Neural cell (in vitro differentiated cells): ENCODE data around the gene MED12. TPM values are rescaled to one million over a fixed set of nuclear protein-coding genes. Genes with fewer than 3 reads are reported as not detected.

ENCODE experiments used
- H2AFZ ChIP-seq: fragments of 200-600, 300-800 bp; sonication (generic), shearing (Covaris generic); 2 replicates; pipeline ENCODE4 v1.6.0; 2014; ENCODE audit warnings: low read depth, mild to moderate bottlenecking, antibody characterized with exemption, low read length, moderate library complexity
- H3F3A ChIP-seq: fragments of 200-600 bp; shearing (Covaris generic); 2 replicates; pipeline ENCODE4 v1.6.1; 2016; ENCODE audit warnings: mild to moderate bottlenecking, moderate library complexity, mixed read lengths, antibody characterized with exemption, low read length; ENCODE audit not compliant: insufficient read depth, poor library complexity, severe bottlenecking
- H3K27ac ChIP-seq: fragments of 200-600, 300-800 bp; sonication (generic), shearing (Covaris generic); 2 replicates; pipeline ENCODE4 v1.5.1; 2014; ENCODE audit warnings: mild to moderate bottlenecking, low read length, moderate library complexity
- H3K27me3 ChIP-seq: fragments of 300-800, 200-600 bp; sonication (generic), shearing (Covaris generic); 2 replicates; pipeline ENCODE4 v1.6.0; 2014; ENCODE audit warnings: mild to moderate bottlenecking, low read depth, low read length, moderate library complexity; ENCODE audit not compliant: insufficient read depth
- H3K36me3 ChIP-seq: fragments of 300-800, 200-600 bp; sonication (generic), shearing (Covaris generic); 2 replicates; pipeline ENCODE4 v1.5.1; 2014; ENCODE audit warnings: mild to moderate bottlenecking, antibody characterized with exemption, low read length, moderate library complexity; ENCODE audit not compliant: insufficient read depth
- H3K4me2 ChIP-seq: fragments of 300-800, 200-600 bp; sonication (generic), shearing (Covaris generic); 2 replicates; pipeline ENCODE4 v1.6.0; 2014; ENCODE audit warnings: mild to moderate bottlenecking, low read length
- H3K4me3 ChIP-seq: fragments of 300-800, 200-600 bp; sonication (generic), shearing (Covaris generic); 2 replicates; pipeline ENCODE4 v1.5.1; 2014; ENCODE audit warnings: mild to moderate bottlenecking, low read length, moderate library complexity
- H3K79me2 ChIP-seq: fragments of 200-600 bp; shearing (Covaris generic); replicated peaks from 2 replicates; pipeline ENCODE4 v1.6.0; 2014; ENCODE audit warnings: mild to moderate bottlenecking, low read length, moderate library complexity; ENCODE audit not compliant: insufficient read depth
- H3K9ac ChIP-seq: fragments of 300-800, 200-600 bp; sonication (generic), shearing (Covaris generic); 2 replicates; pipeline ENCODE4 v1.6.1; 2016; ENCODE audit warnings: mild to moderate bottlenecking, low read length, mixed read lengths
- H3K9me2 ChIP-seq: fragments of 200-600 bp; shearing (Covaris generic); 2 replicates; pipeline ENCODE4 v1.6.1; 2016; ENCODE audit warnings: mild to moderate bottlenecking, low read length, mixed read lengths; ENCODE audit not compliant: insufficient read depth
- H3K9me3 ChIP-seq: fragments of 200-600, 300-800 bp; sonication (generic), shearing (Covaris generic); 2 replicates; pipeline ENCODE4 v1.6.1; 2016; ENCODE audit warnings: mild to moderate bottlenecking, mixed run types, low read length, moderate library complexity, mixed read lengths
- H4K20me1 ChIP-seq: fragments of 200-600 bp; shearing (Covaris generic); 2 replicates; pipeline ENCODE4 v1.6.1; 2016; ENCODE audit warnings: mild to moderate bottlenecking, mixed run types; ENCODE audit not compliant: insufficient read depth
- EP300 ChIP-seq: fragments of 450-650 bp; conservative IDR thresholded peaks from 2 replicates; pipeline ENCODE4 v1.6.1; 2014; ENCODE audit warnings: antibody characterized with exemption, mild to moderate bottlenecking, moderate library complexity; ENCODE audit not compliant: poor library complexity, severe bottlenecking
- EZH2 ChIP-seq: fragments of 200-600, 300-800 bp; shearing (Covaris generic), sonication (generic); IDR thresholded peaks from 2 replicates; pipeline ENCODE4 v1.6.1; 2014; ENCODE audit warnings: antibody characterized with exemption, low read length, borderline replicate concordance, mild to moderate bottlenecking; ENCODE audit not compliant: insufficient read depth, poor library complexity, severe bottlenecking
- MXI1 ChIP-seq: fragments of 450-650 bp; conservative IDR thresholded peaks from 2 replicates; pipeline ENCODE4 v1.6.1; 2014; ENCODE audit warnings: antibody characterized with exemption, mild to moderate bottlenecking; ENCODE audit not compliant: poor library complexity, severe bottlenecking
- POLR2AphosphoS5 ChIP-seq: IDR thresholded peaks from 2 replicates; pipeline ENCODE4 v1.6.1; 2012
- RAD21 ChIP-seq: fragments of 450-650 bp; conservative IDR thresholded peaks from 2 replicates; pipeline ENCODE4 v1.6.1; 2014; ENCODE audit warnings: antibody characterized with exemption, mild to moderate bottlenecking, moderate library complexity
- SMC3 ChIP-seq: fragments of 450-650 bp; conservative IDR thresholded peaks from 2 replicates; pipeline ENCODE4 v1.6.1; 2014; ENCODE audit warnings: antibody characterized with exemption, mild to moderate bottlenecking, moderate library complexity; ENCODE audit not compliant: poor library complexity
- TAF1 ChIP-seq: IDR thresholded peaks from 2 replicates; pipeline ENCODE4 v1.6.1; 2012; ENCODE audit warnings: low read depth
- polyA plus RNA-seq: library from polyadenylated mRNA; depleted of rRNA; stranded (reverse); fragments of >200 nt; gene quantifications from 2 replicates; pipeline ENCODE4 v1.2.3, GENCODE V29; 2014
- TF ChIP-seq, protein P1 (sequence below): IDR thresholded peaks from 2 replicates; pipeline ENCODE4 v1.6.1; 2012; ENCODE audit warnings: borderline replicate concordance
- TF ChIP-seq, protein P2 (sequence below): fragments of 450-650 bp; IDR thresholded peaks from 2 replicates; pipeline ENCODE4 v1.5.1; 2014; ENCODE audit warnings: antibody characterized with exemption, mild to moderate bottlenecking, moderate library complexity; ENCODE audit not compliant: poor library complexity, severe bottlenecking

The MED12 gene
- polyA plus RNA-seq, 1 donor from 2014 or later = 5.6 TPM

DNA sequence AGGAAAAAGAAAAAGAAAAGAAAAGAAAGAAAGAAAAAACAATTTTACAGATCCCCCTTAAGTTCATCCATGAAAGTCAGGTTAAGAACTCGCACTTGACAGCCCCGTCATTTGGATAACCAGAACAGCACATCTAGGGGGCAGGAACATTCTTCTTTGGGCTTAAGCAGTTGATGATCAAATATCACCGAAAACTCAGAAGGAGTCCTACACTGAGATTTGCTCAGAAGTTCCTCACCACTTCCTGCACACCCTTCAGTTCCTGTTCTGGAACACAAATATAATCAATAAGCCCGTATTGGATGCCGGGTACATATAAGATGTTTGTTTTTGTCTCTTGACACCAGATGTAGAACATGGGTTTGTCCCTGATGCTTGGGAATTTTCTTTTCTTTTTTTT is 40.9 kb downstream of the MED12 start:
- no peaks in the 10 kb centered on the region for H3K36me3 ChIP-seq

DNA sequence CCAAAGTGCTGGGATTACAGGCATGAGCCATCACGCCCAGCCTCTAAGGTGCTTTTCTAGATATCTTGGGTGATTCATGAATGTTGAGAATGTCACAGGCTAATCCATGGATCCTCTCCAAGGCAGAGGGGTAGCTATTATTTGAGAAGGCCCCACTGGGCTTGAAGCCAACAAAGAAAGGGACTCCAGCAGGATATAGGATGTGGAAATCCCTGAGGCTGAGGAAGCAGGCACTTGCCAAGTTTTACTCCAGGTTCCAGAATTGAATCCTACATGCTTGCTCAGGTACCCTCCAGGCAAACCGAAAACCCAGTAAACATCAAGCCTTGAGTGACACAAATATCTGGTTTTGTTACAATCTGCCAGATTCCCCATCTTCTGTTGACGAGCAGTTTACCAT is 42.1 kb downstream of the MED12 start:
- Histone ChIP-seq H3K27me3 (no peaks in the 10 kb centered on the region), H3K9me3 (no peaks in the 10 kb centered on the region), H3K4me3 (no peak overlapping the region), H3K4me2 (no peak overlapping the region), H3K9me2 (no peaks in the 10 kb centered on the region), H2AFZ (no peak overlapping the region), H3F3A (no peaks in the 10 kb centered on the region), H3K79me2 (no peaks in the 10 kb centered on the region), H3K9ac (no peak overlapping the region), H3K36me3 (no peaks in the 10 kb centered on the region), H4K20me1 (no peaks in the 10 kb centered on the region), H3K27ac (no peak overlapping the region)
- TF ChIP-seq MXI1 (no peak), EP300 (no peak), TAF1 (no peak), EZH2 (no peak), POLR2AphosphoS5 (no peak), RAD21 (no peak), SMC3 (no peak)
- TF ChIP-seq, protein P1, sequence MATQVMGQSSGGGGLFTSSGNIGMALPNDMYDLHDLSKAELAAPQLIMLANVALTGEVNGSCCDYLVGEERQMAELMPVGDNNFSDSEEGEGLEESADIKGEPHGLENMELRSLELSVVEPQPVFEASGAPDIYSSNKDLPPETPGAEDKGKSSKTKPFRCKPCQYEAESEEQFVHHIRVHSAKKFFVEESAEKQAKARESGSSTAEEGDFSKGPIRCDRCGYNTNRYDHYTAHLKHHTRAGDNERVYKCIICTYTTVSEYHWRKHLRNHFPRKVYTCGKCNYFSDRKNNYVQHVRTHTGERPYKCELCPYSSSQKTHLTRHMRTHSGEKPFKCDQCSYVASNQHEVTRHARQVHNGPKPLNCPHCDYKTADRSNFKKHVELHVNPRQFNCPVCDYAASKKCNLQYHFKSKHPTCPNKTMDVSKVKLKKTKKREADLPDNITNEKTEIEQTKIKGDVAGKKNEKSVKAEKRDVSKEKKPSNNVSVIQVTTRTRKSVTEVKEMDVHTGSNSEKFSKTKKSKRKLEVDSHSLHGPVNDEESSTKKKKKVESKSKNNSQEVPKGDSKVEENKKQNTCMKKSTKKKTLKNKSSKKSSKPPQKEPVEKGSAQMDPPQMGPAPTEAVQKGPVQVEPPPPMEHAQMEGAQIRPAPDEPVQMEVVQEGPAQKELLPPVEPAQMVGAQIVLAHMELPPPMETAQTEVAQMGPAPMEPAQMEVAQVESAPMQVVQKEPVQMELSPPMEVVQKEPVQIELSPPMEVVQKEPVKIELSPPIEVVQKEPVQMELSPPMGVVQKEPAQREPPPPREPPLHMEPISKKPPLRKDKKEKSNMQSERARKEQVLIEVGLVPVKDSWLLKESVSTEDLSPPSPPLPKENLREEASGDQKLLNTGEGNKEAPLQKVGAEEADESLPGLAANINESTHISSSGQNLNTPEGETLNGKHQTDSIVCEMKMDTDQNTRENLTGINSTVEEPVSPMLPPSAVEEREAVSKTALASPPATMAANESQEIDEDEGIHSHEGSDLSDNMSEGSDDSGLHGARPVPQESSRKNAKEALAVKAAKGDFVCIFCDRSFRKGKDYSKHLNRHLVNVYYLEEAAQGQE = no peak
- TF ChIP-seq, protein P2, sequence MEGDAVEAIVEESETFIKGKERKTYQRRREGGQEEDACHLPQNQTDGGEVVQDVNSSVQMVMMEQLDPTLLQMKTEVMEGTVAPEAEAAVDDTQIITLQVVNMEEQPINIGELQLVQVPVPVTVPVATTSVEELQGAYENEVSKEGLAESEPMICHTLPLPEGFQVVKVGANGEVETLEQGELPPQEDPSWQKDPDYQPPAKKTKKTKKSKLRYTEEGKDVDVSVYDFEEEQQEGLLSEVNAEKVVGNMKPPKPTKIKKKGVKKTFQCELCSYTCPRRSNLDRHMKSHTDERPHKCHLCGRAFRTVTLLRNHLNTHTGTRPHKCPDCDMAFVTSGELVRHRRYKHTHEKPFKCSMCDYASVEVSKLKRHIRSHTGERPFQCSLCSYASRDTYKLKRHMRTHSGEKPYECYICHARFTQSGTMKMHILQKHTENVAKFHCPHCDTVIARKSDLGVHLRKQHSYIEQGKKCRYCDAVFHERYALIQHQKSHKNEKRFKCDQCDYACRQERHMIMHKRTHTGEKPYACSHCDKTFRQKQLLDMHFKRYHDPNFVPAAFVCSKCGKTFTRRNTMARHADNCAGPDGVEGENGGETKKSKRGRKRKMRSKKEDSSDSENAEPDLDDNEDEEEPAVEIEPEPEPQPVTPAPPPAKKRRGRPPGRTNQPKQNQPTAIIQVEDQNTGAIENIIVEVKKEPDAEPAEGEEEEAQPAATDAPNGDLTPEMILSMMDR = no peak

More for the DNA sequence above, 40.9 kb downstream of the MED12 start:
- Histone ChIP-seq H3K27ac (no peak overlapping the region), H3F3A (no peaks in the 10 kb centered on the region), H3K9me2 (no peaks in the 10 kb centered on the region), H3K4me2 (no peak overlapping the region), H4K20me1 (no peaks in the 10 kb centered on the region), H3K9ac (no peak overlapping the region), H3K9me3 (no peaks in the 10 kb centered on the region), H2AFZ (no peak overlapping the region), H3K27me3 (no peaks in the 10 kb centered on the region), H3K79me2 (no peaks in the 10 kb centered on the region), H3K4me3 (no peak overlapping the region)
- TF ChIP-seq POLR2AphosphoS5 (no peak), EZH2 (no peak), RAD21 (no peak), EP300 (no peak)
- TF ChIP-seq, protein P2 = no peak
